ENCODE measurements around the gene CCT8L2. TPM values are rescaled to one million over a fixed set of nuclear protein-coding genes. Genes with fewer than 3 reads are reported as not detected.
"Not testable (repeated sequence)": the region's sequence is repeated elsewhere in the genome, so short reads cannot be mapped to it uniquely, and the experiment has no call there.

The CCT8L2 gene
- total RNA-seq, 1 donor from 2014 or later, result not detected

- Histone ChIP-seq H3K4me3 (ENCODE audit: low read length in 3 of 3) (no peak overlapping the region), H3K4me1 (ENCODE audit: control insufficient read depth in 3 of 3, insufficient read depth in 3 of 3, low read length in 3 of 3) (no peaks in the 10 kb centered on the region), H3K9ac (ENCODE audit: low read depth in 1 of 3, low read length in 3 of 3) (no peak overlapping the region), H3K9me3 (ENCODE audit: control insufficient read depth in 3 of 3, low read length in 3 of 3) (no peaks in the 10 kb centered on the region), H3K27ac (ENCODE audit: low read depth, low read length) (no peak overlapping the region), H3K27me3 (ENCODE audit: control insufficient read depth in 3 of 3, insufficient read depth in 3 of 3, low read length in 3 of 3) (no peaks in the 10 kb centered on the region), H3K36me3 (ENCODE audit: control insufficient read depth in 3 of 3, insufficient read depth in 3 of 3, low read length in 3 of 3) (no peaks in the 10 kb centered on the region)
Measured at GRCh38 chr22:16559056-16559955, 33.3 kb downstream of the CCT8L2 start.

GRCh38 chr22:16558376-16558945 lies 34.1 kb downstream of the CCT8L2 start:
- not testable (repeated sequence) for H3K27me3 ChIP-seq (ENCODE audit: control insufficient read depth in 3 of 3, insufficient read depth in 3 of 3, low read length in 3 of 3); H3K27ac ChIP-seq (ENCODE audit: low read depth, low read length); H3K9ac ChIP-seq (ENCODE audit: low read depth in 1 of 3, low read length in 3 of 3); H3K4me3 ChIP-seq (ENCODE audit: low read length in 3 of 3); H3K36me3 ChIP-seq (ENCODE audit: control insufficient read depth in 3 of 3, insufficient read depth in 3 of 3, low read length in 3 of 3); H3K4me1 ChIP-seq (ENCODE audit: control insufficient read depth in 3 of 3, insufficient read depth in 3 of 3, low read length in 3 of 3); H3K9me3 ChIP-seq (ENCODE audit: control insufficient read depth in 3 of 3, low read length in 3 of 3)

GRCh38 chr22:16557511-16557910 lies 35.1 kb downstream of the CCT8L2 start:
- not testable (repeated sequence) for H3K9ac ChIP-seq (ENCODE audit: low read depth in 1 of 3, low read length in 3 of 3); H3K9me3 ChIP-seq (ENCODE audit: control insufficient read depth in 3 of 3, low read length in 3 of 3); H3K4me1 ChIP-seq (ENCODE audit: control insufficient read depth in 3 of 3, insufficient read depth in 3 of 3, low read length in 3 of 3); H3K4me3 ChIP-seq (ENCODE audit: low read length in 3 of 3); H3K36me3 ChIP-seq (ENCODE audit: control insufficient read depth in 3 of 3, insufficient read depth in 3 of 3, low read length in 3 of 3); H3K27me3 ChIP-seq (ENCODE audit: control insufficient read depth in 3 of 3, insufficient read depth in 3 of 3, low read length in 3 of 3); H3K27ac ChIP-seq (ENCODE audit: low read depth, low read length)

- not testable (repeated sequence) for H3K36me3 ChIP-seq (ENCODE audit: control insufficient read depth in 3 of 3, insufficient read depth in 3 of 3, low read length in 3 of 3); H3K27me3 ChIP-seq (ENCODE audit: control insufficient read depth in 3 of 3, insufficient read depth in 3 of 3, low read length in 3 of 3); H3K9me3 ChIP-seq (ENCODE audit: control insufficient read depth in 3 of 3, low read length in 3 of 3); H3K27ac ChIP-seq (ENCODE audit: low read depth, low read length); H3K4me3 ChIP-seq (ENCODE audit: low read length in 3 of 3); H3K4me1 ChIP-seq (ENCODE audit: control insufficient read depth in 3 of 3, insufficient read depth in 3 of 3, low read length in 3 of 3); H3K9ac ChIP-seq (ENCODE audit: low read depth in 1 of 3, low read length in 3 of 3)
Measured at GRCh38 chr22:16555077-16555994, 37.3 kb downstream of the CCT8L2 start.

GRCh38 chr22:16543310-16543709 lies 49.3 kb downstream of the CCT8L2 start:
- not testable (repeated sequence) for H3K4me1 ChIP-seq (ENCODE audit: control insufficient read depth in 3 of 3, insufficient read depth in 3 of 3, low read length in 3 of 3); H3K27me3 ChIP-seq (ENCODE audit: control insufficient read depth in 3 of 3, insufficient read depth in 3 of 3, low read length in 3 of 3); H3K9me3 ChIP-seq (ENCODE audit: control insufficient read depth in 3 of 3, low read length in 3 of 3); H3K9ac ChIP-seq (ENCODE audit: low read depth in 1 of 3, low read length in 3 of 3); H3K36me3 ChIP-seq (ENCODE audit: control insufficient read depth in 3 of 3, insufficient read depth in 3 of 3, low read length in 3 of 3); H3K27ac ChIP-seq (ENCODE audit: low read depth, low read length); H3K4me3 ChIP-seq (ENCODE audit: low read length in 3 of 3)

Other genes starting within 250 kb of the CCT8L2 start
- not detected for gene XKR3, start 232.6 kb upstream of the CCT8L2 start, total RNA-seq

Measured in skeletal muscle tissue (tissue), 4 donors.